Panc1 (cell line): ENCODE data around the gene TBXAS1. TPM values are rescaled to one million over a fixed set of nuclear protein-coding genes. Genes with fewer than 3 reads are reported as not detected.

Experiments
- ATAC-seq: fragments of 200-7000 bp; cut with Tn5 transposase; 2 replicates; pipeline ENCODE4 v1.9.1; 2020; ENCODE audit warnings: mild to moderate bottlenecking, moderate library complexity
- BruUV-seq: library from RNA; stranded (reverse); fragments of 400-500 nt; replicated peaks from 2 replicates; lab custom pipeline; 2021; lab: Mats Ljungman, UMichigan
- CTCF ChIA-PET: fragments of 300-600 bp; sonication (Branson Sonifier 250); formaldehyde crosslinking; loops from one replicate; lab custom pipeline; 2022; ENCODE audit warnings: antibody characterized with exemption; lab: Charles Lee
- POLR2A ChIA-PET: fragments of 300-600 bp; sonication (Branson Sonifier 250); formaldehyde crosslinking; loops from one replicate; lab custom pipeline; 2022; ENCODE audit warnings: antibody characterized with exemption; lab: Charles Lee
- DNase-seq: peaks from one replicate; pipeline ENCODE4 v3.0.0-alpha.2; 2010; ENCODE audit warnings: low read depth, low spot score
- H3K27ac ChIP-seq: 2 replicates; pipeline ENCODE4 v1.5.1; 2011; ENCODE audit warnings: mild to moderate bottlenecking, low read length, inconsistent platforms
- H3K27me3 ChIP-seq: fragments of 200-500 bp; sonication (Bioruptor generic); 2 replicates; pipeline ENCODE4 v1.6.0; 2014; ENCODE audit warnings: low read length, inconsistent platforms; ENCODE audit not compliant: control insufficient read depth, insufficient read depth
- H3K36me3 ChIP-seq: fragments of 200-500 bp; sonication (Bioruptor generic); 2 replicates; pipeline ENCODE4 v1.5.1; 2014; ENCODE audit warnings: inconsistent platforms, mild to moderate bottlenecking, low read length, moderate library complexity; ENCODE audit not compliant: control insufficient read depth, insufficient read depth
- H3K4me1 ChIP-seq: 2 replicates; pipeline ENCODE4 v1.5.1; 2011; ENCODE audit warnings: inconsistent platforms, mild to moderate bottlenecking, low read length, moderate library complexity; ENCODE audit not compliant: control insufficient read depth, insufficient read depth
- H3K4me3 ChIP-seq, 2 experiments: 2 replicates each; pipeline ENCODE4 v1.5.1; 2011 to 2012; ENCODE audit warnings: low read depth in 2 of 2, low read length in 2 of 2, mild to moderate bottlenecking in 2 of 2, inconsistent platforms in 1 of 2, moderate library complexity in 1 of 2
- H3K9me3 ChIP-seq: fragments of 200-500 bp; sonication (Bioruptor generic); 2 replicates; pipeline ENCODE4 v1.5.1; 2014; ENCODE audit warnings: low read depth, mild to moderate bottlenecking, inconsistent platforms, low read length, moderate library complexity; ENCODE audit not compliant: control insufficient read depth, insufficient read depth
- POLR2AphosphoS5 ChIP-seq: IDR thresholded peaks from 2 replicates; pipeline ENCODE4 v1.6.1; 2012; ENCODE audit warnings: mild to moderate bottlenecking, low read depth, low read length, moderate library complexity
- SIN3A ChIP-seq: IDR thresholded peaks from 2 replicates; pipeline ENCODE4 v1.6.1; 2012; ENCODE audit warnings: low read depth, mild to moderate bottlenecking, low read length, moderate library complexity, borderline replicate concordance; ENCODE audit not compliant: insufficient read depth
- TCF7L2 ChIP-seq: IDR thresholded peaks from 2 replicates; pipeline ENCODE4 v1.6.1; 2011; ENCODE audit warnings: mild to moderate bottlenecking, low read depth, low read length, inconsistent platforms
- in situ Hi-C: cut with HindIII; loops from 2 replicates; pipeline ENCODE4 v1.10.0; 2016; ENCODE audit warnings: low sequenced_read_pairs, low pct_unique_long_range_greater_than_20kb
- intact Hi-C: fragments of 100-400 bp; cut with micrococcal nuclease; formaldehyde crosslinking; loops from one replicate; pipeline ENCODE4 v1.10.0; 2022; ENCODE audit not compliant: unreplicated experiment
- total RNA-seq: library from RNA; stranded (reverse); gene quantifications from one replicate; pipeline ENCODE4 v1.2.1, GENCODE V29; 2021; ENCODE audit not compliant: unreplicated experiment
- TF ChIP-seq, protein P1 (sequence below), 2 experiments: IDR thresholded peaks; 2 replicates each; pipeline ENCODE4 v1.6.1; 2011 to 2012; ENCODE audit warnings: low read depth in 2 of 2, control low read depth in 1 of 2, low read length in 1 of 2, mild to moderate bottlenecking in 1 of 2, moderate library complexity in 1 of 2; ENCODE audit not compliant: insufficient read depth in 1 of 2
- TF ChIP-seq, protein P2 (sequence below): fragments of 450-650 bp; IDR thresholded peaks from 2 replicates; pipeline ENCODE4 v1.5.1; 2017; ENCODE audit warnings: mild to moderate bottlenecking

The TBXAS1 gene
- total RNA-seq, 1 experiment from 2014 or later, result 4.4 TPM

DNA sequence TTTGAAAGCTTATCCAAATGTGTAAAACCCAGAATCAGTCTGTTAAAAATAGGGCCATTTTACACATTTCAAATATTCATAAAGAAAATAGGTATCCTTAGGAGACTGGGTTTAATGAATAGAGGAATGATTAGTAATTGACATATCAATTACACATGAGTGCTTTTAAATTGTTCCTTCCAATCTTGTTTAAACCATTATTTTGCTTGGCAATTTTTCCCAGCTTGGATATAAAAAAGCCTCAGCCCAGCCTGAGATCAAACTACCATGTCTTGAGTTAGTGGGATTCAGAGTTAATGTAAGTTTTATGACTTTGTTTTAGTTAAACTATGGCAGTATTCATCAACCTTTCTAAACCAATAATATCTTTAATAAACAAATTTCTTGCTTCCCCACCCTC is 205.4 kb downstream of the TBXAS1 start:
- no peak for DNase-seq
- no peak for ATAC-seq
- ChIA-PET CTCF (no interaction called here), POLR2A (no interaction called here)
- H3K36me3 ChIP-seq, result no peaks in the 10 kb centered on the region; the same call in 1 of the 2 replicates
- no peaks in the 10 kb centered on the region for H3K9me3 ChIP-seq
- TF ChIP-seq, protein P1, sequence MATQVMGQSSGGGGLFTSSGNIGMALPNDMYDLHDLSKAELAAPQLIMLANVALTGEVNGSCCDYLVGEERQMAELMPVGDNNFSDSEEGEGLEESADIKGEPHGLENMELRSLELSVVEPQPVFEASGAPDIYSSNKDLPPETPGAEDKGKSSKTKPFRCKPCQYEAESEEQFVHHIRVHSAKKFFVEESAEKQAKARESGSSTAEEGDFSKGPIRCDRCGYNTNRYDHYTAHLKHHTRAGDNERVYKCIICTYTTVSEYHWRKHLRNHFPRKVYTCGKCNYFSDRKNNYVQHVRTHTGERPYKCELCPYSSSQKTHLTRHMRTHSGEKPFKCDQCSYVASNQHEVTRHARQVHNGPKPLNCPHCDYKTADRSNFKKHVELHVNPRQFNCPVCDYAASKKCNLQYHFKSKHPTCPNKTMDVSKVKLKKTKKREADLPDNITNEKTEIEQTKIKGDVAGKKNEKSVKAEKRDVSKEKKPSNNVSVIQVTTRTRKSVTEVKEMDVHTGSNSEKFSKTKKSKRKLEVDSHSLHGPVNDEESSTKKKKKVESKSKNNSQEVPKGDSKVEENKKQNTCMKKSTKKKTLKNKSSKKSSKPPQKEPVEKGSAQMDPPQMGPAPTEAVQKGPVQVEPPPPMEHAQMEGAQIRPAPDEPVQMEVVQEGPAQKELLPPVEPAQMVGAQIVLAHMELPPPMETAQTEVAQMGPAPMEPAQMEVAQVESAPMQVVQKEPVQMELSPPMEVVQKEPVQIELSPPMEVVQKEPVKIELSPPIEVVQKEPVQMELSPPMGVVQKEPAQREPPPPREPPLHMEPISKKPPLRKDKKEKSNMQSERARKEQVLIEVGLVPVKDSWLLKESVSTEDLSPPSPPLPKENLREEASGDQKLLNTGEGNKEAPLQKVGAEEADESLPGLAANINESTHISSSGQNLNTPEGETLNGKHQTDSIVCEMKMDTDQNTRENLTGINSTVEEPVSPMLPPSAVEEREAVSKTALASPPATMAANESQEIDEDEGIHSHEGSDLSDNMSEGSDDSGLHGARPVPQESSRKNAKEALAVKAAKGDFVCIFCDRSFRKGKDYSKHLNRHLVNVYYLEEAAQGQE (IDR thresholded peaks at IDR 0.05; ENCODE audit: insufficient read depth in 1 of 2, low read depth in 2 of 2, low read length in 1 of 2), result no peak
- no peak for TF ChIP-seq POLR2AphosphoS5
- TF ChIP-seq, protein P2, sequence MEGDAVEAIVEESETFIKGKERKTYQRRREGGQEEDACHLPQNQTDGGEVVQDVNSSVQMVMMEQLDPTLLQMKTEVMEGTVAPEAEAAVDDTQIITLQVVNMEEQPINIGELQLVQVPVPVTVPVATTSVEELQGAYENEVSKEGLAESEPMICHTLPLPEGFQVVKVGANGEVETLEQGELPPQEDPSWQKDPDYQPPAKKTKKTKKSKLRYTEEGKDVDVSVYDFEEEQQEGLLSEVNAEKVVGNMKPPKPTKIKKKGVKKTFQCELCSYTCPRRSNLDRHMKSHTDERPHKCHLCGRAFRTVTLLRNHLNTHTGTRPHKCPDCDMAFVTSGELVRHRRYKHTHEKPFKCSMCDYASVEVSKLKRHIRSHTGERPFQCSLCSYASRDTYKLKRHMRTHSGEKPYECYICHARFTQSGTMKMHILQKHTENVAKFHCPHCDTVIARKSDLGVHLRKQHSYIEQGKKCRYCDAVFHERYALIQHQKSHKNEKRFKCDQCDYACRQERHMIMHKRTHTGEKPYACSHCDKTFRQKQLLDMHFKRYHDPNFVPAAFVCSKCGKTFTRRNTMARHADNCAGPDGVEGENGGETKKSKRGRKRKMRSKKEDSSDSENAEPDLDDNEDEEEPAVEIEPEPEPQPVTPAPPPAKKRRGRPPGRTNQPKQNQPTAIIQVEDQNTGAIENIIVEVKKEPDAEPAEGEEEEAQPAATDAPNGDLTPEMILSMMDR, result no peak
- TF ChIP-seq SIN3A, result no peak
- no peak for TF ChIP-seq TCF7L2
- no peak overlapping the region for H3K4me3 ChIP-seq
- no peaks in the 10 kb centered on the region for H3K27me3 ChIP-seq
- H3K4me1 ChIP-seq, result no peaks in the 10 kb centered on the region
- BruUV-seq, result no TSS peak
- in situ Hi-C loops, result no loop called here
- intact Hi-C loops, result no loop called here
- H3K27ac ChIP-seq, result no peak overlapping the region

DNA sequence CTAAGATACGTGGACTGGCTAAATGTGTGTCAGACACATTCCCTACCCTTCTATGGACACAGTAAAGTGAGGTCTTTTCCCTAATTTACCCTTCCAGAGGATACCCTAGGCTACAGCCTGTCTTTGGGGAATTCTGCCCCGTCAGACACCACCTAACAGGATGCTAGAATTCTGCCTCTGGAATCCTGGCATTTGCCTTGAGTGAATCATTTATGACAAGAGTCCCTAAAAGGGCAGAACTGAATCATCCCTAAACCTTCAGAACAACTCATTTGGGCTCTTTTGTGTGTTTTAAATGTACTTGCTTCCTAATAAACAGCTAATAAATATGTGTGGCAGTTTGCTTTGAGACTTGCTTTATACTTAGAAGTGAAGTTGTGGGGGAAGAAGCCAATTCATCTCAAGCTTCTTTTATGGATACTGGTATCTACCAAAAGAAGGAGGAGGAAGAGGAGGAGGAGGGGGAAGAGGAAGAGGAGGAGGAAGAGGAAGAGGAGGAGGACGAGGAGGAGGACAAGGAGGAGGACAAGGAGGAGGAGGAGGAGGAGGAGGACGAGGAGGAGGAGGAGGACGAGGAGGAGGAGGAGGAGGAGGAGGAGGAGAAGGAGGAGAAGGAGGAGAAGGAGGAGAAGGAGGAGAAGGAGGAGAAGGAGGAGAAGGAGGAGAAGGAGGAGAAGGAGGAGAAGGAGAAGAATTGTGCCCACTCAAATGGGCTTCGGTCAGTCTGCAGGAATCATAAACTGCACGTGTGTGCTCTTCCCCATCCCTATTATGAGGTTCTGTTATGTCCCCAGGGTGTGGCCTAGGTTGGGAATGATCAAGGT is 206.5 kb downstream of the TBXAS1 start:
- Histone ChIP-seq H3K4me1 (no peaks in the 10 kb centered on the region), H3K9me3 (no peaks in the 10 kb centered on the region), H3K36me3 (no peaks in the 10 kb centered on the region; the same call in 1 of the 2 replicates), H3K27me3 (no peaks in the 10 kb centered on the region), H3K27ac (no peak overlapping the region), H3K4me3 (no peak overlapping the region)
- POLR2A ChIA-PET, result no interaction called here
- intact Hi-C loops, result no loop called here
- no TSS peak for BruUV-seq
- CTCF ChIA-PET, result interaction anchor here (0.6 kb wide), 1 partner anchor 457 kb away, joined by 3 read pairs; no protein-coding TSS in a partner anchor
- ATAC-seq (no peak), DNase-seq (no peak)
- TF ChIP-seq TCF7L2, result no peak
- no peak for TF ChIP-seq POLR2AphosphoS5
- TF ChIP-seq, protein P2, result no peak
- TF ChIP-seq SIN3A, result no peak
- TF ChIP-seq, protein P1 (IDR thresholded peaks at IDR 0.05; ENCODE audit: insufficient read depth in 1 of 2, low read depth in 2 of 2, low read length in 1 of 2), result no peak
- in situ Hi-C loops, result no loop called here
